MM.1S (cell line): ENCODE measurements around the gene MASP2.

Experiments used
- DNase-seq: peaks from one replicate; pipeline ENCODE4 v3.0.0-alpha.2; 2015
- H2AFZ ChIP-seq: fragments of 300-600 bp; sonication (generic); 2 replicates; pipeline ENCODE4 v1.6.0; 2016; ENCODE audit warnings: antibody characterized with exemption, low read length
- H3F3A ChIP-seq: fragments of 300-600 bp; sonication (generic); 2 replicates; pipeline ENCODE4 v1.6.1; 2016; ENCODE audit warnings: mild to moderate bottlenecking, antibody characterized with exemption, low read length, moderate library complexity, mixed read lengths; ENCODE audit not compliant: insufficient read depth
- H3K27ac ChIP-seq: fragments of 300-600 bp; sonication (generic); 2 replicates; pipeline ENCODE4 v1.5.1; 2016; ENCODE audit warnings: mild to moderate bottlenecking, low read length
- H3K27me3 ChIP-seq: fragments of 300-600 bp; sonication (generic); replicated peaks from 2 replicates; pipeline ENCODE4 v1.6.0; 2016; ENCODE audit warnings: low read length; ENCODE audit not compliant: insufficient read depth
- H3K36me3 ChIP-seq: fragments of 300-600 bp; sonication (generic); replicated peaks from 2 replicates; pipeline ENCODE4 v1.6.1; 2016; ENCODE audit warnings: mild to moderate bottlenecking, low read length, mixed read lengths; ENCODE audit not compliant: insufficient read depth
- H3K4me1 ChIP-seq: fragments of 300-600 bp; sonication (generic); 2 replicates; pipeline ENCODE4 v1.6.1; 2016; ENCODE audit warnings: low read length, mixed read lengths
- H3K4me2 ChIP-seq: fragments of 300-600 bp; sonication (generic); 2 replicates; pipeline ENCODE4 v1.6.0; 2016; ENCODE audit warnings: low read depth, low read length
- H3K4me3 ChIP-seq: fragments of 300-600 bp; sonication (generic); 2 replicates; pipeline ENCODE4 v1.5.1; 2016; ENCODE audit warnings: low read length, mixed read lengths
- H3K79me2 ChIP-seq: fragments of 300-600 bp; sonication (generic); 2 replicates; pipeline ENCODE4 v1.6.1; 2016; ENCODE audit warnings: mixed run types, low read length, mixed read lengths
- H3K9ac ChIP-seq: fragments of 300-600 bp; sonication (generic); 2 replicates; pipeline ENCODE4 v1.6.1; 2016; ENCODE audit warnings: low read length, mixed read lengths
- H3K9me2 ChIP-seq: fragments of 300-600 bp; sonication (generic); replicated peaks from 2 replicates; pipeline ENCODE4 v1.6.1; 2016; ENCODE audit warnings: mild to moderate bottlenecking, low read length, mixed read lengths; ENCODE audit not compliant: insufficient read depth
- H3K9me3 ChIP-seq: fragments of 300-600 bp; sonication (generic); replicated peaks from 2 replicates; pipeline ENCODE4 v1.6.1; 2016; ENCODE audit warnings: mild to moderate bottlenecking, low read length, mixed read lengths; ENCODE audit not compliant: insufficient read depth
- H4K20me1 ChIP-seq: fragments of 300-600 bp; sonication (generic); 2 replicates; pipeline ENCODE4 v1.6.1; 2016; ENCODE audit warnings: mild to moderate bottlenecking, low read length, moderate library complexity, mixed read lengths; ENCODE audit not compliant: insufficient read depth
- EZH2 ChIP-seq: fragments of 300-600 bp; sonication (generic); optimal IDR thresholded peaks from 2 replicates; pipeline ENCODE3; 2017; ENCODE audit warnings: low read depth, mild to moderate bottlenecking, antibody characterized with exemption, low read length, mixed read lengths
- EZH2phosphoT487 ChIP-seq: fragments of 300-600 bp; sonication (generic); IDR thresholded peaks from 2 replicates; pipeline ENCODE4 v1.6.1; 2018; ENCODE audit warnings: antibody characterized with exemption, low read length
- TF ChIP-seq, protein P1 (sequence below): fragments of 300-600 bp; sonication (generic); IDR thresholded peaks from 2 replicates; pipeline ENCODE4 v1.5.1; 2016; ENCODE audit warnings: antibody characterized with exemption, low read length, mixed read lengths

Gene MASP2

DNA sequence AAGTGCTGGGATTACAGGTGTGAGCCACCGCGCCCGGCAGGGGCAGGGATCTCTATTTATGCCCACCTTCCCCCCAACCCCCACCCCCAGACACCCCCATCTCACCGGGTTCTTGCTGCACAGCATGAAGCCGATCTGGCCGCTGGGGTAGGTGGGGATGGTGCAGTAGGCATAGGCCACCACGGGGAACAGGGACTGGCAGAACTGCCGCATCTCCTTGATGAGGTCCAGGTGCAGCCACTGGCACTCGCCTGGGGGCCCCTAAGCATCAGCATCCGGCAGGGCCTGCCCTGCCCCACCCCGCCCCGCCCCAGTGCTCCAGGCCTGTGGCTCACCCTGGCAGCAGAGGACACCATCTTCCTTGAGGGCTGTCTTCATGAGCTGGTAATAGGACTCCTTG is 8.6 kb upstream of the MASP2 start:
- Histone ChIP-seq H3K9me2 (no peaks in the 10 kb centered on the region), H2AFZ (no peak overlapping the region), H3F3A (peaks cover 27% of the 10 kb centered on the region), H3K9ac (no peak overlapping the region), H3K4me1 (peaks cover 7% of the 10 kb centered on the region), H3K9me3 (no peaks in the 10 kb centered on the region), H3K36me3 (no peaks in the 10 kb centered on the region; the same call in none of the 2 replicates), H4K20me1 (0 out of 2 replicates have a peak, but pooled peaks cover 3% of the 10 kb centered on the region), H3K4me3 (no peak overlapping the region), H3K27me3 (no peaks in the 10 kb centered on the region), H3K27ac (no peak overlapping the region), H3K79me2 (peaks cover 31% of the 10 kb centered on the region), H3K4me2 (no peak overlapping the region)
- TF ChIP-seq, protein P1, sequence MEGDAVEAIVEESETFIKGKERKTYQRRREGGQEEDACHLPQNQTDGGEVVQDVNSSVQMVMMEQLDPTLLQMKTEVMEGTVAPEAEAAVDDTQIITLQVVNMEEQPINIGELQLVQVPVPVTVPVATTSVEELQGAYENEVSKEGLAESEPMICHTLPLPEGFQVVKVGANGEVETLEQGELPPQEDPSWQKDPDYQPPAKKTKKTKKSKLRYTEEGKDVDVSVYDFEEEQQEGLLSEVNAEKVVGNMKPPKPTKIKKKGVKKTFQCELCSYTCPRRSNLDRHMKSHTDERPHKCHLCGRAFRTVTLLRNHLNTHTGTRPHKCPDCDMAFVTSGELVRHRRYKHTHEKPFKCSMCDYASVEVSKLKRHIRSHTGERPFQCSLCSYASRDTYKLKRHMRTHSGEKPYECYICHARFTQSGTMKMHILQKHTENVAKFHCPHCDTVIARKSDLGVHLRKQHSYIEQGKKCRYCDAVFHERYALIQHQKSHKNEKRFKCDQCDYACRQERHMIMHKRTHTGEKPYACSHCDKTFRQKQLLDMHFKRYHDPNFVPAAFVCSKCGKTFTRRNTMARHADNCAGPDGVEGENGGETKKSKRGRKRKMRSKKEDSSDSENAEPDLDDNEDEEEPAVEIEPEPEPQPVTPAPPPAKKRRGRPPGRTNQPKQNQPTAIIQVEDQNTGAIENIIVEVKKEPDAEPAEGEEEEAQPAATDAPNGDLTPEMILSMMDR, result no peak
- TF ChIP-seq EZH2 (no peak), EZH2phosphoT487 (no peak)
- DNase-seq, result no peak

DNA sequence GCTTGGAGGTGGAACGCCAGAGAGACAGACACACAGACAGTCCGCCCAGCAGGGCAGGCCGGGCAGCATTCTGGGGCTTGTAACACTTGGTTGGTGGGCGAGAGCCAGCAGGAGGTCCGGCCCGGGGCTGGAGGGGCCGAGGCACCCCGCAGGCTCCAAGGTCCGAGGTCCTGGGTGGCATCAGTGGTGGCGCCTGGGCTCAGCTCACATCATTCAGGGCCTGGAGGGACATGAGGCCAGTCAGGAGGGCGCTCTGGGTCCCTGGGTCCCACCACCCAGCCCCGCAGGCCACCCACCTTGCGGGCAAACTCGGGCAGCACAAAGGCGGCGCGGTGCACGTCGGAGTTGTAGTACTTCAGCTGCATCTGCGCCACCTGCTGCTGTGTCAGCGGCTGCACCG is 7.6 kb upstream of the MASP2 start:
- Histone ChIP-seq H2AFZ (no peak overlapping the region), H3K4me3 (no peak overlapping the region), H3K9me2 (no peaks in the 10 kb centered on the region), H3K79me2 (peaks cover 25% of the 10 kb centered on the region), H3K27ac (no peak overlapping the region), H3K27me3 (no peaks in the 10 kb centered on the region), H3K4me2 (no peak overlapping the region), H3K36me3 (no peaks in the 10 kb centered on the region; the same call in none of the 2 replicates), H4K20me1 (0 out of 2 replicates have a peak, but pooled peaks cover 3% of the 10 kb centered on the region), H3K9ac (no peak overlapping the region), H3K9me3 (no peaks in the 10 kb centered on the region), H3K4me1 (peaks cover 5% of the 10 kb centered on the region), H3F3A (peaks cover 23% of the 10 kb centered on the region)
- DNase-seq, result no peak
- TF ChIP-seq, protein P1, result no peak

DNA sequence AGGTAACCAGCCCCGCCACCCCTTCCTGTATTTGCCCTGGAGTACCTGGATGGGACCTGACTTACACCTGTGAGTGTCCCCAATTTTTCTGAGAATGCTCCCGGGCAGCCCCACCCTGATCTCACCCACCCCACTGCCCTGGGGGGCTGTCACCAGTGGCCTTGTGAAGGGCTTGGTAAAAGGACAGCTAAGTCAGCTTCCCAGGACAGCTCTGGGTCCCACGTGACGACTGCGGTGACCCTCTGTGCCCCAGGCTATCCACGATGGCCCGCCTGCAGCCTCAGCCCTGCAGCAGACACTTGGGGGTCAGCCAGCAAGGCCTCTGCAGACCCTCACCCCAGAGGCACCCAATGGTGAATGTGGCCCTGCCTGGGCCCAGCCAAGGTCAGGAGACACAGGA is 7.1 kb upstream of the MASP2 start:
- TF ChIP-seq EZH2 (no peak), EZH2phosphoT487 (no peak)
- TF ChIP-seq, protein P1, result no peak
- Histone ChIP-seq H3F3A (peaks cover 23% of the 10 kb centered on the region), H3K9me3 (no peaks in the 10 kb centered on the region), H2AFZ (no peak overlapping the region), H3K27me3 (no peaks in the 10 kb centered on the region), H4K20me1 (0 out of 2 replicates have a peak, but pooled peaks cover 3% of the 10 kb centered on the region), H3K4me1 (peaks cover 5% of the 10 kb centered on the region), H3K36me3 (no peaks in the 10 kb centered on the region; the same call in none of the 2 replicates), H3K79me2 (peaks cover 20% of the 10 kb centered on the region), H3K9ac (no peak overlapping the region), H3K4me3 (no peak overlapping the region), H3K9me2 (no peaks in the 10 kb centered on the region), H3K4me2 (no peak overlapping the region), H3K27ac (no peak overlapping the region)
- no peak for DNase-seq
